Mesendoderm (in vitro differentiated cells): ENCODE results near the gene PTCRA.

Experiments
- DNase-seq: peaks from one replicate; pipeline ENCODE4 v3.0.0; 2013
- H2AK5ac ChIP-seq: 2 replicates; pipeline ENCODE4 v1.6.1; 2013; ENCODE audit warnings: low read length, inconsistent platforms
- H2BK120ac ChIP-seq: 2 replicates; pipeline ENCODE4 v1.6.1; 2013; ENCODE audit warnings: low read depth, mild to moderate bottlenecking, low read length, moderate library complexity, mixed read lengths
- H2BK15ac ChIP-seq: replicated peaks from 2 replicates; pipeline ENCODE4 v1.6.1; 2013; ENCODE audit warnings: low read depth, mild to moderate bottlenecking, moderate library complexity
- H2BK5ac ChIP-seq: 2 replicates; pipeline ENCODE4 v1.6.1; 2013; ENCODE audit warnings: low read length, inconsistent platforms
- H3K18ac ChIP-seq: 2 replicates; pipeline ENCODE4 v1.6.1; 2013; ENCODE audit warnings: mild to moderate bottlenecking, low read length, mixed read lengths
- H3K23ac ChIP-seq: one replicate; pipeline ENCODE4 v1.6.1; 2013; ENCODE audit warnings: low read length
- H3K27ac ChIP-seq: 2 replicates; pipeline ENCODE4 v1.5.1; 2013; ENCODE audit warnings: low read depth, mild to moderate bottlenecking, inconsistent platforms, low read length, moderate library complexity
- H3K27me3 ChIP-seq: 2 replicates; pipeline ENCODE4 v1.6.1; 2013; ENCODE audit warnings: low read length, control low read depth, mild to moderate bottlenecking, inconsistent platforms; ENCODE audit not compliant: insufficient read depth, poor library complexity
- H3K36me3 ChIP-seq: 2 replicates; pipeline ENCODE4 v1.6.1; 2013; ENCODE audit warnings: low read length, inconsistent platforms; ENCODE audit not compliant: control insufficient read depth, insufficient read depth
- H3K4ac ChIP-seq: one replicate; pipeline ENCODE4 v1.6.1; 2013; ENCODE audit warnings: low read depth, mild to moderate bottlenecking, low read length, moderate library complexity
- H3K4me1 ChIP-seq: 2 replicates; pipeline ENCODE4 v1.6.1; 2013; ENCODE audit warnings: low read depth, low read length, inconsistent platforms; ENCODE audit not compliant: control insufficient read depth
- H3K4me2 ChIP-seq: 2 replicates; pipeline ENCODE4 v1.6.1; 2013; ENCODE audit warnings: low read length
- H3K4me3 ChIP-seq: 2 replicates; pipeline ENCODE4 v1.5.1; 2013; ENCODE audit warnings: mild to moderate bottlenecking, low read length
- H3K56ac ChIP-seq: one replicate; pipeline ENCODE4 v1.6.1; 2013; ENCODE audit warnings: low read length
- H3K79me1 ChIP-seq: 2 replicates; pipeline ENCODE4 v1.6.1; 2013; ENCODE audit warnings: low read length, inconsistent platforms
- H3K79me2 ChIP-seq: 2 replicates; pipeline ENCODE4 v1.6.1; 2013; ENCODE audit warnings: mild to moderate bottlenecking, low read length; ENCODE audit not compliant: control insufficient read depth, insufficient read depth
- H3K9ac ChIP-seq: 2 replicates; pipeline ENCODE4 v1.6.1; 2013; ENCODE audit warnings: low read length, inconsistent platforms
- H4K5ac ChIP-seq: one replicate; pipeline ENCODE4 v1.6.1; 2013; ENCODE audit warnings: low read length
- H4K8ac ChIP-seq: one replicate; pipeline ENCODE4 v1.6.1; 2013; ENCODE audit warnings: low read depth, mild to moderate bottlenecking, control low read depth, low read length, moderate library complexity
- WGBS: extraction: QIAGEN DNeasy Blood & Tissue Kit; methylation state at CpG from one replicate; pipeline ENCODE4 v1.1.7; 2013; ENCODE audit warnings: low lambda C conversion rate, missing lambda C conversion rate; ENCODE audit not compliant: insufficient coverage; ENCODE audit errors: extremely low coverage; 5-methylcytosine and 5-hydroxymethylcytosine counted together

The PTCRA gene

GRCh38 chr6:42935322-42935721 is 19.5 kb downstream of the PTCRA start:
- DNase-seq, result no peak
- H3K36me3 ChIP-seq, result peaks cover 6% of the 10 kb centered on the region

GRCh38 chr6:42936398-42936797 is 20.5 kb downstream of the PTCRA start:
- peaks cover 6% of the 10 kb centered on the region for H3K36me3 ChIP-seq
- no peak overlapping the region for H3K4me2 ChIP-seq

More at GRCh38 chr6:42935322-42935721, 19.5 kb downstream of the PTCRA start:
- H3K23ac ChIP-seq, result no peak overlapping the region
- no CpG with 5 or more reads among the region's 7 CpGs for WGBS
- peaks cover 28% of the 10 kb centered on the region for H3K79me2 ChIP-seq
- no peak overlapping the region for H2AK5ac ChIP-seq
- no peak overlapping the region for H3K18ac ChIP-seq
- no peak overlapping the region for H3K4ac ChIP-seq
- H3K79me1 ChIP-seq, result peaks cover 16% of the 10 kb centered on the region
- peaks cover 2% of the 10 kb centered on the region for H3K4me1 ChIP-seq
- H3K27me3 ChIP-seq, result no peaks in the 10 kb centered on the region
- no peak overlapping the region for H3K56ac ChIP-seq
- H3K27ac ChIP-seq, result no peak overlapping the region
- no peak overlapping the region for H3K9ac ChIP-seq
- no peak overlapping the region for H4K5ac ChIP-seq
- H2BK120ac ChIP-seq, result no peak overlapping the region
- no peak overlapping the region for H2BK15ac ChIP-seq
- no peak overlapping the region for H3K4me2 ChIP-seq
- H2BK5ac ChIP-seq, result no peak overlapping the region
- H3K4me3 ChIP-seq, result no peak overlapping the region
- no peak overlapping the region for H4K8ac ChIP-seq

GRCh38 chr6:42937548-42938427 is 21.9 kb downstream of the PTCRA start:
- no peaks in the 10 kb centered on the region for H3K4me1 ChIP-seq
- peaks cover 9% of the 10 kb centered on the region for H3K79me2 ChIP-seq
- no peaks in the 10 kb centered on the region for H3K27me3 ChIP-seq
- no peak overlapping the region for H3K27ac ChIP-seq
- DNase-seq, result no peak
- H3K23ac ChIP-seq, result no peak overlapping the region
- peaks cover 6% of the 10 kb centered on the region for H3K36me3 ChIP-seq
- H3K56ac ChIP-seq, result no peak overlapping the region
- H4K8ac ChIP-seq, result no peak overlapping the region
- no peak overlapping the region for H2BK120ac ChIP-seq
- H3K79me1 ChIP-seq, result peaks cover 9% of the 10 kb centered on the region
- no peak overlapping the region for H2AK5ac ChIP-seq
- no peak overlapping the region for H2BK5ac ChIP-seq
- no peak overlapping the region for H3K4ac ChIP-seq
- H4K5ac ChIP-seq, result no peak overlapping the region
- no peak overlapping the region for H2BK15ac ChIP-seq
- no CpG with 5 or more reads among the region's 13 CpGs for WGBS
- H3K9ac ChIP-seq, result no peak overlapping the region
- H3K4me3 ChIP-seq, result no peak overlapping the region
- no peak overlapping the region for H3K4me2 ChIP-seq
- no peak overlapping the region for H3K18ac ChIP-seq

More at GRCh38 chr6:42936398-42936797, 20.5 kb downstream of the PTCRA start:
- no CpG with 5 or more reads among the region's 11 CpGs for WGBS
- Histone ChIP-seq H3K4me3 (no peak overlapping the region), H3K23ac (no peak overlapping the region), H3K79me1 (peaks cover 13% of the 10 kb centered on the region), H3K18ac (no peak overlapping the region), H3K79me2 (peaks cover 18% of the 10 kb centered on the region), H2BK120ac (no peak overlapping the region), H3K27ac (no peak overlapping the region), H3K9ac (no peak overlapping the region), H3K56ac (no peak overlapping the region), H3K4me1 (no peaks in the 10 kb centered on the region), H2BK5ac (no peak overlapping the region), H2AK5ac (no peak overlapping the region), H3K27me3 (no peaks in the 10 kb centered on the region), H3K4ac (no peak overlapping the region), H2BK15ac (no peak overlapping the region), H4K5ac (no peak overlapping the region), H4K8ac (no peak overlapping the region)
- DNase-seq, result no peak

GRCh38 chr6:42938428-42938796 is 22.6 kb downstream of the PTCRA start:
- Histone ChIP-seq H3K4me3 (no peak overlapping the region), H3K56ac (no peak overlapping the region), H3K4me1 (no peaks in the 10 kb centered on the region), H4K8ac (no peak overlapping the region), H3K18ac (no peak overlapping the region), H3K4ac (no peak overlapping the region), H3K23ac (no peak overlapping the region), H3K4me2 (no peak overlapping the region), H3K27me3 (no peaks in the 10 kb centered on the region), H2BK15ac (no peak overlapping the region), H4K5ac (no peak overlapping the region), H3K9ac (no peak overlapping the region), H3K27ac (no peak overlapping the region), H3K79me1 (peaks cover 7% of the 10 kb centered on the region), H2BK5ac (no peak overlapping the region), H3K36me3 (peaks cover 6% of the 10 kb centered on the region), H2BK120ac (no peak overlapping the region), H3K79me2 (peaks cover 4% of the 10 kb centered on the region), H2AK5ac (no peak overlapping the region)
- no peak for DNase-seq
- WGBS, result no CpG with 5 or more reads among the region's 5 CpGs

- WGBS, result no CpG with 5 or more reads among the region's 9 CpGs
- DNase-seq, result no peak
Measured at GRCh38 chr6:42938987-42939809, 23.3 kb downstream of the PTCRA start.

More at GRCh38 chr6:42938987-42939809, 23.3 kb downstream of the PTCRA start:
- Histone ChIP-seq H2AK5ac (no peak overlapping the region), H2BK5ac (no peak overlapping the region), H3K79me2 (peaks cover 3% of the 10 kb centered on the region), H3K4me3 (no peak overlapping the region), H3K4ac (no peak overlapping the region), H3K4me2 (no peak overlapping the region), H4K5ac (no peak overlapping the region), H3K18ac (no peak overlapping the region), H2BK120ac (no peak overlapping the region), H3K36me3 (peaks cover 6% of the 10 kb centered on the region), H3K27me3 (no peaks in the 10 kb centered on the region), H3K79me1 (peaks cover 4% of the 10 kb centered on the region), H3K27ac (no peak overlapping the region), H3K4me1 (no peaks in the 10 kb centered on the region), H3K23ac (no peak overlapping the region), H4K8ac (no peak overlapping the region), H3K9ac (no peak overlapping the region), H2BK15ac (no peak overlapping the region), H3K56ac (no peak overlapping the region)
